Measurements from ENCODE around the gene PLEKHA3.
"Not testable (repeated sequence)": the region's sequence is repeated elsewhere in the genome, so short reads cannot be mapped to it uniquely, and the experiment has no call there.

DNA sequence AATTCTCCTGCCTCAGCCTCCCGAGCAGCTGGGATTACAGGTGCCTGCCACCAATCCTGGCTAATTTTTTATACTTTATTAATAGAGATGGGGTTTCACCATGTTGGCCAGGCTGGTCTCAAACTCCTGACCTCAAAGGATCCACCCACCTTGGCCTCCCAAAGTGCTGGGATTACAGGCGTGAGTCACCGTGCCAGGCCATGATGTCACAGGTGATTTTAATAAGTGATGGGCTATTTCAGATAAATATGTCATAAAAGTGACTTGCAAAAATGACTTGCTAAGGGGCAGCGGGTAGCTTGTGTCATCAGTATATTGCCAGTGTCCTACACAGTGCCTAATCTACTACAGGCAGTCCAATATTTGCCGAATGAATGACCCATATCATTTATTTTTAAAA, 8.9 kb upstream of the PLEKHA3 start:
- not testable (repeated sequence) for TF ChIP-seq EZH2 (IDR thresholded peaks at IDR 0.05; ENCODE audit: low read depth)
- TF ChIP-seq, protein P1, sequence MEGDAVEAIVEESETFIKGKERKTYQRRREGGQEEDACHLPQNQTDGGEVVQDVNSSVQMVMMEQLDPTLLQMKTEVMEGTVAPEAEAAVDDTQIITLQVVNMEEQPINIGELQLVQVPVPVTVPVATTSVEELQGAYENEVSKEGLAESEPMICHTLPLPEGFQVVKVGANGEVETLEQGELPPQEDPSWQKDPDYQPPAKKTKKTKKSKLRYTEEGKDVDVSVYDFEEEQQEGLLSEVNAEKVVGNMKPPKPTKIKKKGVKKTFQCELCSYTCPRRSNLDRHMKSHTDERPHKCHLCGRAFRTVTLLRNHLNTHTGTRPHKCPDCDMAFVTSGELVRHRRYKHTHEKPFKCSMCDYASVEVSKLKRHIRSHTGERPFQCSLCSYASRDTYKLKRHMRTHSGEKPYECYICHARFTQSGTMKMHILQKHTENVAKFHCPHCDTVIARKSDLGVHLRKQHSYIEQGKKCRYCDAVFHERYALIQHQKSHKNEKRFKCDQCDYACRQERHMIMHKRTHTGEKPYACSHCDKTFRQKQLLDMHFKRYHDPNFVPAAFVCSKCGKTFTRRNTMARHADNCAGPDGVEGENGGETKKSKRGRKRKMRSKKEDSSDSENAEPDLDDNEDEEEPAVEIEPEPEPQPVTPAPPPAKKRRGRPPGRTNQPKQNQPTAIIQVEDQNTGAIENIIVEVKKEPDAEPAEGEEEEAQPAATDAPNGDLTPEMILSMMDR (conservative IDR thresholded peaks at IDR 0.05), result not testable (repeated sequence)
